ENCODE data around the gene CPB2.

CPB2 gene

GRCh38 chr13:46006688-46007452, 98.0 kb downstream of the CPB2 start:
- Histone ChIP-seq H3K9me3 (ENCODE audit: insufficient read depth, low read depth, low read length) (no peaks in the 10 kb centered on the region), H3K79me2 (ENCODE audit: insufficient read depth, low read length) (no peaks in the 10 kb centered on the region), H3F3A (ENCODE audit: low read depth) (no peaks in the 10 kb centered on the region), H3K9ac (ENCODE audit: low read depth, low read length, poor library complexity, severe bottlenecking) (no peak overlapping the region), H3K4me3 (ENCODE audit: low read length, poor library complexity, severe bottlenecking) (no peak overlapping the region), H3K9me2 (replicated peaks; ENCODE audit: low read depth, low read length) (no peaks in the 10 kb centered on the region), H3K27me3 (ENCODE audit: insufficient read depth, low read length, poor library complexity, severe bottlenecking) (no peaks in the 10 kb centered on the region), H3K4me1 (ENCODE audit: insufficient read depth, low read length, poor library complexity, severe bottlenecking) (no peaks in the 10 kb centered on the region), H3K36me3 (ENCODE audit: insufficient read depth, low read length) (peaks cover 80% of the 10 kb centered on the region), H3K4me2 (ENCODE audit: low read depth, low read length, poor library complexity, severe bottlenecking) (no peak overlapping the region), H4K20me1 (ENCODE audit: insufficient read depth, low read length, poor library complexity, severe bottlenecking) (no peaks in the 10 kb centered on the region), H2AFZ (ENCODE audit: low read length) (no peak overlapping the region)
- no peak for TF ChIP-seq EZH2phosphoT487 (IDR thresholded peaks at IDR 0.05; ENCODE audit: borderline replicate concordance)
- TF ChIP-seq, protein P1, sequence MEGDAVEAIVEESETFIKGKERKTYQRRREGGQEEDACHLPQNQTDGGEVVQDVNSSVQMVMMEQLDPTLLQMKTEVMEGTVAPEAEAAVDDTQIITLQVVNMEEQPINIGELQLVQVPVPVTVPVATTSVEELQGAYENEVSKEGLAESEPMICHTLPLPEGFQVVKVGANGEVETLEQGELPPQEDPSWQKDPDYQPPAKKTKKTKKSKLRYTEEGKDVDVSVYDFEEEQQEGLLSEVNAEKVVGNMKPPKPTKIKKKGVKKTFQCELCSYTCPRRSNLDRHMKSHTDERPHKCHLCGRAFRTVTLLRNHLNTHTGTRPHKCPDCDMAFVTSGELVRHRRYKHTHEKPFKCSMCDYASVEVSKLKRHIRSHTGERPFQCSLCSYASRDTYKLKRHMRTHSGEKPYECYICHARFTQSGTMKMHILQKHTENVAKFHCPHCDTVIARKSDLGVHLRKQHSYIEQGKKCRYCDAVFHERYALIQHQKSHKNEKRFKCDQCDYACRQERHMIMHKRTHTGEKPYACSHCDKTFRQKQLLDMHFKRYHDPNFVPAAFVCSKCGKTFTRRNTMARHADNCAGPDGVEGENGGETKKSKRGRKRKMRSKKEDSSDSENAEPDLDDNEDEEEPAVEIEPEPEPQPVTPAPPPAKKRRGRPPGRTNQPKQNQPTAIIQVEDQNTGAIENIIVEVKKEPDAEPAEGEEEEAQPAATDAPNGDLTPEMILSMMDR (conservative IDR thresholded peaks at IDR 0.05; ENCODE audit: low read length) = no peak

DNA sequence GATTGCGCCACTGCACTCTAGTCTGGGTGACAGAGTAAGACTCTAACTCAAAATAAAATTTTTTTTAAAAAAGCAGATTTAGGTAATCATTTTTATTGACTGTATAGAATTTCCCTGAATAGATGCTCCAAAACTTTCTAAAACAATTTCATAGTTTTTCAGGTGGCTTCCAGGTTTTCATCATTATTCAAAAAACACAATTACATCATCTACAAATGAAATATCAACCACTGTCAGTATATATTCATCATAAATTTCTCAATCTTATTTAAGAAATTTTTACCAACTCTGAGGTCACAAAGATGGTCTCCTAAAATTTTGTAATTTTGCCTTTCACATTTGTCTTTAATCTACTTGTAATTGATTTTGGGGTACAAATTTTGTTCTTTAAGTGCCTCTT, 100.3 kb downstream of the CPB2 start:
- Histone ChIP-seq H4K20me1 (ENCODE audit: insufficient read depth, low read length, poor library complexity, severe bottlenecking) (no peaks in the 10 kb centered on the region), H3F3A (ENCODE audit: low read depth) (no peaks in the 10 kb centered on the region), H3K27me3 (ENCODE audit: insufficient read depth, low read length, poor library complexity, severe bottlenecking) (no peaks in the 10 kb centered on the region), H3K79me2 (ENCODE audit: insufficient read depth, low read length) (no peaks in the 10 kb centered on the region), H3K9me2 (replicated peaks; ENCODE audit: low read depth, low read length) (no peaks in the 10 kb centered on the region), H3K4me2 (ENCODE audit: low read depth, low read length, poor library complexity, severe bottlenecking) (no peak overlapping the region), H3K36me3 (ENCODE audit: insufficient read depth, low read length) (peaks cover 81% of the 10 kb centered on the region), H3K9me3 (ENCODE audit: insufficient read depth, low read depth, low read length) (no peaks in the 10 kb centered on the region), H3K4me3 (ENCODE audit: low read length, poor library complexity, severe bottlenecking) (no peak overlapping the region), H3K9ac (ENCODE audit: low read depth, low read length, poor library complexity, severe bottlenecking) (no peak overlapping the region), H3K4me1 (ENCODE audit: insufficient read depth, low read length, poor library complexity, severe bottlenecking) (no peaks in the 10 kb centered on the region), H2AFZ (ENCODE audit: low read length) (no peak overlapping the region)
- TF ChIP-seq, protein P1 (conservative IDR thresholded peaks at IDR 0.05; ENCODE audit: low read length) = no peak
- TF ChIP-seq EZH2phosphoT487 (IDR thresholded peaks at IDR 0.05; ENCODE audit: borderline replicate concordance) = no peak

Measured in Loucy (cell line).